ENCODE data around the gene CLEC4F.

DNA sequence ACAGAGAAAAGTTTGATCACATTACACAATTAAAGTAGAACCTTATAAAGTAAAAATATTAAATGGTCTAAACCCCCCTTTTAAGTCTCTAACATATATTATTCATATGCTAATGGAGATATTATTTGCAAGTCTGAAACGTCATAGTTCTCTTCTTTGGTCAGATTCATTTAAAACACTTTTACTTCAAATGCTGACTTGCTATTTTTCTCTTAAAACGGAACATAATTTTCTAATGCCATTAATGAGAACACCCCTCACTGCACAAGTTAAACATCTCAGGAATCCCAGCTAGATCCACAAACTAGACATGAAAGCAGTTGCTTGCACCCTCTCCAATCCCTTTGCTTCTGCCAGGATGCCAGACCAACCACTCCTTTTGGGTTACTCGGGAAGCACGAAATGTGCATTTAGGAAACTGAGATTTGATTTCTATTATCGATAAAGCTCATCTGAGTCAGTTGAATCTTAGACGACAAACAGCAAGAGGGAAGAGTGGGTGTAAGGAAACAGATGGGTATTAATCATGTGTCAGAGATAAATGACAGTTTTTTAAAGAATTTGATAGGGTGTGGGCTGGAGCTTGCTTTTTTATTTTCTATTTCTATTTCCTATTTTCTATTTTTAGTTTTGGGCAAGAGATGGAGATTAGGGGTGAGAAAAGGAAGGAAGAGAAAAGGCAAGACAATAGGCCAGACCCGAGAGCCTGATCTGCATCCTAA lies 53.9 kb downstream of the CLEC4F start:
- TF ChIP-seq, protein P1, sequence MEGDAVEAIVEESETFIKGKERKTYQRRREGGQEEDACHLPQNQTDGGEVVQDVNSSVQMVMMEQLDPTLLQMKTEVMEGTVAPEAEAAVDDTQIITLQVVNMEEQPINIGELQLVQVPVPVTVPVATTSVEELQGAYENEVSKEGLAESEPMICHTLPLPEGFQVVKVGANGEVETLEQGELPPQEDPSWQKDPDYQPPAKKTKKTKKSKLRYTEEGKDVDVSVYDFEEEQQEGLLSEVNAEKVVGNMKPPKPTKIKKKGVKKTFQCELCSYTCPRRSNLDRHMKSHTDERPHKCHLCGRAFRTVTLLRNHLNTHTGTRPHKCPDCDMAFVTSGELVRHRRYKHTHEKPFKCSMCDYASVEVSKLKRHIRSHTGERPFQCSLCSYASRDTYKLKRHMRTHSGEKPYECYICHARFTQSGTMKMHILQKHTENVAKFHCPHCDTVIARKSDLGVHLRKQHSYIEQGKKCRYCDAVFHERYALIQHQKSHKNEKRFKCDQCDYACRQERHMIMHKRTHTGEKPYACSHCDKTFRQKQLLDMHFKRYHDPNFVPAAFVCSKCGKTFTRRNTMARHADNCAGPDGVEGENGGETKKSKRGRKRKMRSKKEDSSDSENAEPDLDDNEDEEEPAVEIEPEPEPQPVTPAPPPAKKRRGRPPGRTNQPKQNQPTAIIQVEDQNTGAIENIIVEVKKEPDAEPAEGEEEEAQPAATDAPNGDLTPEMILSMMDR (conservative IDR thresholded peaks at IDR 0.05) = no peak
- TF ChIP-seq ZFX (IDR thresholded peaks at IDR 0.05) = no peak

Measured in C4-2B (cell line).